OCI-LY7 (cell line): ENCODE results near the gene CLSTN2. TPM values are rescaled to one million over a fixed set of nuclear protein-coding genes. Genes with fewer than 3 reads are reported as not detected.

Experiments used
- BruUV-seq: library from RNA; stranded (reverse); fragments of 400-500 nt; replicated peaks from 2 replicates; lab custom pipeline; 2021; lab: Mats Ljungman, UMichigan
- CTCF ChIA-PET: fragments of 300-600 bp; sonication (Branson Sonifier 250); formaldehyde crosslinking; loops from one replicate; lab custom pipeline; 2022; ENCODE audit warnings: antibody characterized with exemption; ENCODE audit not compliant: unreplicated experiment; lab: Charles Lee
- POLR2A ChIA-PET: fragments of 300-600 bp; sonication (Branson Sonifier 250); formaldehyde crosslinking; loops from one replicate; lab custom pipeline; 2022; ENCODE audit warnings: antibody characterized with exemption; lab: Charles Lee
- DNase-seq: peaks from one replicate; pipeline ENCODE4 v3.0.0-alpha.2; 2015; ENCODE audit warnings: low spot score
- H2AFZ ChIP-seq: fragments of 200-600 bp; sonication (generic), shearing (Covaris generic); 2 replicates; pipeline ENCODE4 v1.6.1; 2014; ENCODE audit warnings: mild to moderate bottlenecking, antibody characterized with exemption, low read length, moderate library complexity
- H3K27ac ChIP-seq: fragments of 200-600 bp; sonication (generic); 2 replicates; pipeline ENCODE4 v1.5.1; 2014; ENCODE audit warnings: mixed run types, low read depth, mild to moderate bottlenecking, moderate library complexity, low read length, inconsistent platforms; ENCODE audit not compliant: poor library complexity, severe bottlenecking
- H3K36me3 ChIP-seq: fragments of 200-600 bp; sonication (generic); 2 replicates; pipeline ENCODE4 v1.6.1; 2014; ENCODE audit warnings: mild to moderate bottlenecking, antibody characterized with exemption, low read length, moderate library complexity, mixed read lengths; ENCODE audit not compliant: insufficient read depth
- H3K4me1 ChIP-seq: fragments of 200-600 bp; sonication (generic); 2 replicates; pipeline ENCODE4 v1.5.1; 2014; ENCODE audit warnings: mild to moderate bottlenecking, low read length; ENCODE audit not compliant: insufficient read depth, poor library complexity, severe bottlenecking
- H3K4me2 ChIP-seq: fragments of 200-600 bp; sonication (generic); 2 replicates; pipeline ENCODE4 v1.6.1; 2014; ENCODE audit warnings: mild to moderate bottlenecking, low read length
- H3K4me3 ChIP-seq: fragments of 200-600 bp; sonication (generic); 2 replicates; pipeline ENCODE4 v1.5.1; 2014; ENCODE audit warnings: mild to moderate bottlenecking, low read depth, low read length; ENCODE audit not compliant: poor library complexity, severe bottlenecking
- H3K79me2 ChIP-seq: fragments of 200-600 bp; sonication (generic); 2 replicates; pipeline ENCODE4 v1.6.1; 2016; ENCODE audit warnings: low read depth, mild to moderate bottlenecking, low read length, moderate library complexity, mixed read lengths; ENCODE audit not compliant: insufficient read depth
- H3K9me2 ChIP-seq: fragments of 200-600 bp; sonication (generic); 2 replicates; pipeline ENCODE4 v1.6.1; 2016; ENCODE audit warnings: mild to moderate bottlenecking, low read length, mixed read lengths; ENCODE audit not compliant: insufficient read depth
- H3K9me3 ChIP-seq: fragments of 200-600 bp; sonication (generic); 2 replicates; pipeline ENCODE4 v1.6.1; 2014; ENCODE audit warnings: mild to moderate bottlenecking, mixed run types, low read length, mixed read lengths
- H4K20me1 ChIP-seq: fragments of 200-600 bp; sonication (generic); 2 replicates; pipeline ENCODE4 v1.6.1; 2014; ENCODE audit warnings: mild to moderate bottlenecking, antibody characterized with exemption, low read length, moderate library complexity, mixed read lengths; ENCODE audit not compliant: insufficient read depth
- CTCF ChIP-seq: fragments of 200-600 bp; sonication (generic); conservative IDR thresholded peaks from 2 replicates; pipeline ENCODE4 v1.5.1; 2014; ENCODE audit warnings: mild to moderate bottlenecking, antibody characterized with exemption, low read length, moderate library complexity, mixed read lengths
- EZH2phosphoT487 ChIP-seq: fragments of 200-600 bp; sonication (generic); IDR thresholded peaks from 2 replicates; pipeline ENCODE4 v1.6.1; 2018; ENCODE audit warnings: low read depth, borderline replicate concordance, mild to moderate bottlenecking, mixed run types, antibody characterized with exemption, low read length, moderate library complexity, mixed read lengths
- intact Hi-C: fragments of 100-400 bp; cut with micrococcal nuclease; formaldehyde crosslinking; loops from one replicate; pipeline ENCODE4 v1.10.0; 2022; ENCODE audit not compliant: unreplicated experiment
- total RNA-seq, 2 experiments: library from RNA; depleted of rRNA in 1 of 2; stranded (reverse); fragments of >200 nt in 1 of 2; shearing (Covaris generic) in 1 of 2; gene quantifications; 2 replicates each; pipeline ENCODE4 v1.2.3, GENCODE V29; 2014 to 2022

Gene CLSTN2
- total RNA-seq, 2 experiments from 2014 or later: not detected

GRCh38 chr3:140552403-140552802 lies 617.4 kb downstream of the CLSTN2 start:
- H3K79me2 ChIP-seq: no peaks in the 10 kb centered on the region
- H3K9me2 ChIP-seq: no peaks in the 10 kb centered on the region
- H3K4me3 ChIP-seq: no peak overlapping the region
- no peak overlapping the region for H3K27ac ChIP-seq
- no peaks in the 10 kb centered on the region for H3K9me3 ChIP-seq
- no TSS peak for BruUV-seq
- DNase-seq: no peak
- CTCF ChIA-PET: no interaction called here
- H4K20me1 ChIP-seq: no peaks in the 10 kb centered on the region
- intact Hi-C loops: no loop called here
- no peaks in the 10 kb centered on the region for H3K36me3 ChIP-seq
- POLR2A ChIA-PET: no interaction called here
- H2AFZ ChIP-seq: no peak overlapping the region
- TF ChIP-seq EZH2phosphoT487: no peak
- 0 out of 2 replicates have a peak, but pooled peaks have one; percentile 12 for TF ChIP-seq CTCF
- no peaks in the 10 kb centered on the region for H3K4me1 ChIP-seq
- no peak overlapping the region for H3K4me2 ChIP-seq

- H3K4me2 ChIP-seq: no peak overlapping the region
- TF ChIP-seq CTCF: no peak
- TF ChIP-seq EZH2phosphoT487: no peak
- H3K9me2 ChIP-seq: no peaks in the 10 kb centered on the region
- no peaks in the 10 kb centered on the region for H3K4me1 ChIP-seq
- no peak overlapping the region for H3K27ac ChIP-seq
- BruUV-seq: no TSS peak
- CTCF ChIA-PET: no interaction called here
- no peaks in the 10 kb centered on the region for H3K9me3 ChIP-seq
- no peaks in the 10 kb centered on the region for H3K79me2 ChIP-seq
- H4K20me1 ChIP-seq: no peaks in the 10 kb centered on the region
- POLR2A ChIA-PET: no interaction called here
- no peaks in the 10 kb centered on the region for H3K36me3 ChIP-seq
- intact Hi-C loops: no loop called here
- H3K4me3 ChIP-seq: no peak overlapping the region
- no peak for DNase-seq
- H2AFZ ChIP-seq: no peak overlapping the region
Measured at GRCh38 chr3:140552898-140553297, 617.9 kb downstream of the CLSTN2 start.

GRCh38 chr3:140553591-140553990 lies 618.6 kb downstream of the CLSTN2 start:
- Histone ChIP-seq H3K4me3 (no peak overlapping the region), H3K4me2 (no peak overlapping the region), H3K27ac (no peak overlapping the region), H4K20me1 (no peaks in the 10 kb centered on the region), H3K9me3 (no peaks in the 10 kb centered on the region), H3K9me2 (no peaks in the 10 kb centered on the region), H3K4me1 (no peaks in the 10 kb centered on the region), H3K79me2 (no peaks in the 10 kb centered on the region), H2AFZ (no peak overlapping the region), H3K36me3 (no peaks in the 10 kb centered on the region)
- no peak for TF ChIP-seq EZH2phosphoT487
- TF ChIP-seq CTCF: no peak
- POLR2A ChIA-PET: interaction anchor here (1.6 kb wide), 1 partner anchor 13 kb away, joined by 4 read pairs; no protein-coding TSS in a partner anchor
- CTCF ChIA-PET: no interaction called here
- intact Hi-C loops: no loop called here
- BruUV-seq: no TSS peak
- DNase-seq: no peak
